Germinal center (tissue), 1 donor: ENCODE data around the gene TMEM190.
A peak's percentile ranks its signal among the peaks of the same experiment; 100 is the strongest.

ENCODE experiments used
- DNase-seq: peaks from one replicate; pipeline ENCODE4 v3.0.0; 2012; ENCODE audit warnings: mixed read lengths, low spot score

Gene TMEM190

GRCh38 chr19:55372316-55373081 is 4.1 kb upstream of the TMEM190 start:
- no peak for DNase-seq

DNA sequence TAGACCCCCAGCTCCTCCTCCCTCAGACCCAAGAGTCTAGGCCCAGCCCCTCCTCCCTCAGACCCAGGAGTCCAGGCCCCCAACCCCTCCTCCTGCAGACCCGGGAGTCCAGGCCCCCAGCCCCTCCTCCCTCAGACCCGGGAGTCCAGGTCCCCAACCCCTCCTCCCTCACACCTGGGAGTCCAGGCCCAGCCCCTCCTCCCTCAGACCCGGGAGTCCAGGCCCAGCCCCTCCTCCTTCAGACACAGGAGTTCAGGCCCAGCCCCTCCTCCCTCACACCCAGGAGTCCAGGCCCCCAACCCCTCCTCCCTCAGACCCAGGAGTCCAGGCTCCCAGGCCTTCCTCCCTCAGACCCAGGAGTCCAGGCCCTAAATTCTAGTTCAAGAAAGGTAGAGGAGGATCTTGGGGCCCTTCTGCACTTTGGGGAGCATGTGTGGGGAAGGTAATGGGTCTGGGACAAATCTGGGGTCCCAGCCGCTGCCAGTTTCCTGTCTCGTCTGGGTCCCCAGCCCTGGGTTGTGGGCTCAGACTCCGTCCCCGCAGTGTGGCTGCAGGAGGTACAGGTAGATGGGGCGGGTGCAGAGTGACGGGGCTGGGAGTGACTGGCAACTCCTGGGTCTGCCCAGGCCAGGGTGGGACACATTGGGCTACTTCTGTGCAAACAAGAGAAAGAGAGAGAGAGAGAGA is 3.2 kb upstream of the TMEM190 start:
- no peak for DNase-seq

DNA sequence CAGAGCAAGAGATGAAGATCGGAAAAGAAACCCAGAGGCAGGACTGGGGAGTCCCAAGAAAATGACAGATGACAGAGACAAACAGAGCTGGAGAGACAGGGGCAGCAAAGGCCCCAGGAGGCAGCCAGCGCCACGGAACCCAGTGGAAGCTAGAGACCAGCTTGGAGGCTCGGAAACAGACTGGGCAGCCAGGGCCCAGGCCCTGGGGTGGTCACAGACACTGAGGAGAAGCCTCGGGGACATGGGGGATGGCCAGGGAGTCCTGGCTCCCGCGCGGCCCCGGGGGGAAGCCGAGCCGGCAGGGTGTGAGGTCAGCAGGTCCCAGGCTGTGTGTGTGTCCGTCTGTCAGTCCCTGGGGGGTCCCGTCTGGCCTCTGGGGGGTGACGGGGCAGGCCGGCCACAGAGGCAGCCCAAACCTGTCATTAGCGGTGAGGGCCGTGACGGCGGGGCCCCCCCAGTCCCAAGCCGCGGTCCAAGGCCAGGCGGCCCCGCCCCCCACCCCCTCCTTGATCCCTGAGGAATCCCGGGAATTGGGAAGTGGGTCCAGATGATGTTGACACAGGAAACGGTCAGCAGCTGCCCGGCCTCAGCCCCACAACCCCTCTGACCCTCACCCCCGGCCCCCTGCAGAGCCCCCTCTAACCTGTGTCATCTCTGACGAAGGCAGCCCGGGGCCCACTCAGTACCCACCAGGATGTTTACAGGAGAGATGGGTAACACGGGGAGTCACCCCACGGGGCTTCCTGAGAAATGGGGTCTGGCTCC is 2.5 kb upstream of the TMEM190 start:
- no peak for DNase-seq

DNA sequence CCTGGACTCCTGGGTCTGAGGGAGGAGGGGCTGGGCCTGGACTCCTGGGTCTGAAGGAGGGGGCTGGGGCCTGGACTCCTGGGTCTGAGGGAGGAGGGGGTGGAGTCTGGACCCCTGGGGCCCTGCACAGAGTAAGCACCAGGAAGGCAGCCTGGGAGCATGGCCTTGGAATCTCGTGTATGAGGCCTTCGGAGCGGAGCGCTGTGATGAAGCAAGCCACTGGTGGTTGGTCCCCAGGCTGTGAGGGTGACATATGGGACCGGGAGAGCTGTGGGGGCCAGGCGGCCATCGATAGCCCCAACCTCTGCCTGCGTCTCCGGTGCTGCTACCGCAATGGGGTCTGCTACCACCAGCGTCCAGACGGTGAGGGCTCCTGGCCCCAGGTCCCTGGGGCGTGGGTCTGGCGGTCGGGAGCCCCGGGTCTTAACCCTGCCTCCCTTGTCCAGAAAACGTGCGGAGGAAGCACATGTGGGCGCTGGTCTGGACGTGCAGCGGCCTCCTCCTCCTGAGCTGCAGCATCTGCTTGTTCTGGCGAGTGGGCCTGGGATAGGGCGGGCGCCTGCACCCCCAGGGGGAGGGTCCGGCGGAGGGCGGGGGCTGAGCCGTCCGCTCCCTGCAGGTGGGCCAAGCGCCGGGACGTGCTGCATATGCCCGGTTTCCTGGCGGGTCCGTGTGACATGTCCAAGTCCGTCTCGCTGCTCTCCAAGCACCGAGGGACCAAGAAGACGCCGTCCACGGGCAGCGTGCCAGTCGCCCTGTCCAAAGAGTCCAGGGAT is 918 bp downstream of the TMEM190 start:
- DNase-seq, result no peak

DNA sequence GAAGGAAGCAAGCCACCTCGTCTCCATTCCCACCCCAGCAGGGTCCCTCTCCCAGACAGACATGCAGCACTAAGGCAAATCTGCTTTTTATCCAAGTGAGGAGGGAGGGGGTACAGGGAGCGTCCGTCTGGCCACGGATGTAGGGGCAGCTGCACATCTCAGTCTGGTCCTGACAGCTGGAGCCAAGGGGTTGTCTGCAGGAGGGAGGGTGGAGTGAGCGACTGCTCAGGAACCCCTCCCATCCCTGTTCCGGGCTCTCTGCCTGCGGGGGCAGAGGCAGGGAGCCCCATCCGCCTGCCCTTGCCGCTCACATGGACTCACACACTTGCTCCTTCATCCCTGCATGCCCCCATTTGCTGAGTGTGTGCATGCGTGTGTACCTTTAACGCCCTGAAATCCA is 2.5 kb downstream of the TMEM190 start:
- no peak for DNase-seq

DNA sequence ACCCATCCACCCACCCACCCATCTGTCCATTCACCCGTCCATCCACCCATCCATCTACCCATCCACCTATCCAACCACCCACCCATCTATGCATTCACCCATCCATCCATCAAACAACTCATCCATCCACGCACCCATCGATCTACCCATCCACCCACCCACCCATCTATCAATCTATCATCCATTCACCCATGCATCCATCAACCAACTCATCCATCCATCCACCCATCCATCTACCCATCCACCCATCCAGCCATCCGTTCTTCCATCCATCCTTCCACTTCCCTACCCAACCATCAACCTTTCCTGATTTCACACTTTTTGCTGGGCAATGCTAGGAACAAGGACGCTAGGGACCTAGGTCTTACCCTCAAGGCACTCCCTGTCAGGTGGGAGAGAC is 5.4 kb downstream of the TMEM190 start:
- no peak for DNase-seq

GRCh38 chr19:55382522-55383054 is 6.0 kb downstream of the TMEM190 start:
- no peak for DNase-seq

DNA sequence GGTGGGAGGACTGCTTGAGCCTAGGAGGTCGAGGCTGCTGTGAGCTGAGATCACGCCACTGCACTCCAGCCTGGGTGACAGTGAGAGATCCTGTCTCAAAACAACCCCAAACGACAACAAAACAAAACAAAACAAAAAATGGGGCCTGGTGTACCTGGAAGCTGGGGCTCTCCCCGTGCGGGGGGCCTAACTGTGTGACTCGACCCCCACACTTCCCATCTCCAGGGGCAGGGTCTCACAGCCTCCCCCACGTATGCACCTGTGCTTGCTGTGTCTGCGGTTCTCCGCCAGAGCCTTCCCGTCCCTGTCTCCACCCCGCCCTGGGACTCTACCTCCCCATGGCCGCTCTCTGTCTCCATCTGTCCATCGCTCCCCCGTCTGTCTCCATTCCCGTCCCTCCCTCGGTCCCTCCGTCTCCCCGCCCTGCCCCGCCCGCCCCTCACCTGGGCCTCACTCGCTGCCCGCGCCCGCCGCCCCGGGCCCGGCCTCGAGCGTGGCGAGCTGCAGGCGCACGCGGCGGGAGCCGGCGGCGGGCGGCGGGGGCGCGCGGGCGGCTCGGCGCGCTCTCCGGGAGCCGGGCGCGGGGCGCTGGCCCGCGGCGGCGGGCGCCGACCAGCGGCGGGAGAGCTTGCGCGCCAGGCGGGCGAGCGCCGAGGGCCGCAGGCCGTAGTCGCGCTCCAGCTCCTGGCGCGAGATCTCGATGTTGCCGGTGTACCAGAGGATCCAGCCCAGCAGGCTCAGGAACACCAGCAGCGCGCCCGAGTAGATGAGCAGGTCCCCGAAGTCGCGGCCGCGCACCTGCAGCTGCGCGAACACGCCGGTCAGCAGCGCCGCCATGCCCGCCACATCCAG is 6.9 kb downstream of the TMEM190 start:
- DNase-seq, result peak; percentile 67

DNA sequence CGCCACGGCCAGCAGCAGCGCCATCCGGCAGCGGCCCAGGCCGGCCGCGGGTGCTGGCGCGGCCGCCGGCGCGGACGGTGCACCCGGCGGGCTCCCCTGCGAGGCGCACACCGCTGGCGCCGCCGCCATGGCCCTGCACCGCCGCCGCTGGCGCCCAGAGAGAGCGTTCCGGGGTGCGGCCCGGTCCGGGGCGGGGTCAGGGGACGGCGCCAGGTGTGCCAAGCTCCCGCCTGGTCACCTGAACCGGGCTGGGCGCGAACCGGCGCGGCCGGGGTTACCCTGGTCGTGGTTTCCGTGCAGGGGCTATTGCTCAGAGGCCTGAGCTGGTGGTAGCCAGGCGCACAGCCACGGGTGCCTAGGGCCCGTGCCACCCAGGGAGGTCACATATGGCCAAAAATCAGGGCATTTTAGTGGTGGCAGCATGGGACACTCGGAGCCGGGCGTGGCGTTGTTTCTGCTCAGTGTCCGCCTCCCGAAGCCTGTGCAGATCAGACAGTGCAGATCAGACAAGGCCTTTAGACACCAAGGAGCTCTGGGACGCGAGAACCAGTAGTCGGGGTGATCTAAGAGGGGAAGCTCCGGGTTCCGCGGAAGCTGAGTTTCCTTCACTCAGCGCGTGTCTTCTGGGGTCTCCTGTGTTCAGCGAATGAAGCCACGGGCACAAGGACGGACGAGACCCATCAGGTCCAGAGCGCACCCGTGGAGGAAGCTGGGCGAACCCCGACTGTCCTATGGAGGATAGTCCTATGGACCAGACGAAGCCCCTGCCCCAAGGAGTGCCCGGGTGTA is 7.7 kb downstream of the TMEM190 start, which contains the start of gene TMEM238:
TSS of gene TMEM238 (minus strand) at position 162 of the 789 bp plus-strand sequence. CDS start at position 129, 33 bp downstream.
- DNase-seq, result peak; percentile 54

GRCh38 chr19:55384920-55385723 is 8.5 kb downstream of the TMEM190 start:
- DNase-seq, result peak; percentile 86

GRCh38 chr19:55385724-55386492 is 9.3 kb downstream of the TMEM190 start, which contains the start of gene RPL28:
Gene RPL28, plus strand, starts transcription at chr19:55385932. Its CDS starts 426 bp downstream, at chr19:55386358.
- DNase-seq, result peak; percentile 93

GRCh38 chr19:55386493-55386971 is 9.9 kb downstream of the TMEM190 start:
- no peak for DNase-seq

GRCh38 chr19:55387736-55388497 is 11.3 kb downstream of the TMEM190 start:
- DNase-seq, result no peak

GRCh38 chr19:55389386-55390317 is 13.0 kb downstream of the TMEM190 start:
- DNase-seq, result no peak

- DNase-seq, result no peak
These were observed 13.8 kb downstream of the TMEM190 start for GRCh38 chr19:55390461-55390880.

- no peak for DNase-seq
These were observed 14.6 kb downstream of the TMEM190 start for GRCh38 chr19:55391191-55391670.
